GM19240 (cell line): ENCODE results near the gene SGPP1.
"Not testable (repeated sequence)": the region's sequence is repeated elsewhere in the genome, so short reads cannot be mapped to it uniquely, and the experiment has no call there.

ENCODE experiments used
- DNase-seq: peaks from one replicate; pipeline ENCODE4 v3.0.0; 2011; ENCODE audit warnings: low spot score; ENCODE audit not compliant: insufficient read length

Gene SGPP1

GRCh38 chr14:63641473-63642228 is 86.2 kb downstream of the SGPP1 start, which contains the start of gene WDR89:
TSS of gene WDR89 (minus strand) at chr14:63641871. CDS start at chr14:63599942, 41,929 bp downstream.
- peak; percentile 68 for DNase-seq

GRCh38 chr14:63638493-63638892 is 89.4 kb downstream of the SGPP1 start:
- DNase-seq, result no peak

- not testable (repeated sequence) for DNase-seq
Measured at GRCh38 chr14:63636094-63636635, 91.7 kb downstream of the SGPP1 start.
